ENCODE data around the gene FBL.
"Not testable (repeated sequence)": the region's sequence is repeated elsewhere in the genome, so short reads cannot be mapped to it uniquely, and the experiment has no call there.

The FBL gene

DNA sequence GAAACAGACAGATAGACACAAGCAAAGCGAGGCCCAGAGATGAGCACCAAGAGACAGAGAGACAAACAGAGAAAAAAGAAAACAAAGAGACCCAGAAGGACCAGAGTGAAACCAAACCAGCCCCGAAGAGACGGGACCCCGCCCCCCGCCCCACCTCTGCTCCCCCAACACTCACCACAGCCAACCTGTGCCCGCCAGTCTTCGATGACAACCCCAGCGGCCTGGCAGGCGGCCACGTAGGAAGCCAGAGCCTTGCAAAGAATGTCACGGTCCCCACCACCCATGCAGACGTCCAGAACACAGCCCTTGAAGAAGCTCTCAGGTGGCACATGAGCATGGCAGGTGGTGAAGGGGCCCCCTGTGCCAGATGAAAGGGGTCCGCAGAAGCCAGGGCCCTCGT lies 31.3 kb upstream of the FBL start:
- not testable (repeated sequence) for DNase-seq (ENCODE audit: low read depth in 3 of 3, low spot score in 1 of 3)

DNA sequence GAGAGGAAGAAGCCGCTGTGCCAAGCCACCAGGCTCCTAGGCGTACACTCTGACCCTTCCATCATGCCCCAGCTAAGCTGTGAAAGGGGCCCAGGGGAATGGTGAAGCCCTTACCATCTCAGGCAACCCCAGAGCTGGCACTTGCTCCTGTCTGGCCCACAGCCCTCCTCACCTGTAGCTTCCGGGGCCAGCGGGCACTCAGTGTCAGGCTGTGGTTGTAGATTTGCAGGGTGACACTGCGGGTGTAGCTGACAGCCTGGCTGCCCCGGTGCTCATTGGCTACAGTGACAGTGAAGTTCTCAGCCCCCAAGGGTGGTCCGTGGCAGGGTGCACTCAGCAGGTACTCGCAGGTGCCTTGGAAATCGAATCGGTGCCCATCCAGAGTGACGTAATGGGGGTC lies 30.3 kb upstream of the FBL start:
- DNase-seq (ENCODE audit: low read depth in 3 of 3, low spot score in 1 of 3): not testable (repeated sequence)

DNA sequence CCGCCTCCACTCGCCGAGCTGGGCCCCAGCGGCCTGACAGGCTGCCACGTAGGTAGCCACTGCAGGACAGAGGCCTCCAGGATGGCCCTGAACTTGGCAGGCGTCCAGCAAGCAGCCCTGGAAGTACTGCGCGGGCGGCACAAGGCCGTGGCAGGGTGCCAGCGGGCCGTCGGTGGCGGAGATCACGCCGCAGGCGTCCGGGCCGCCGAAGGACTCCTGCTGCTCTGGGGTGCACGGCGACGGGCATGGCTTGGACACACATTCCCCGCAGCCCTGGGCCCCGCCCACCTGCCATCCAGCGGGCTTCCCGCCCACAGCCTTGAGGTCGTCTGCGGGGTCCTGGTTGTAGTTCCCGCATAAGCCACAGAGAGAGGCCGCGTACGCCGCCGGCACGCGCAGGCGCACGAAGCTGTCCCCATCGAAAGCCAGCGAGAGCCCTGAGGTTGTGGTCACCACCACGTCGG lies 29.3 kb upstream of the FBL start:
- not testable (repeated sequence) for DNase-seq (ENCODE audit: low read depth in 3 of 3, low spot score in 1 of 3)

DNA sequence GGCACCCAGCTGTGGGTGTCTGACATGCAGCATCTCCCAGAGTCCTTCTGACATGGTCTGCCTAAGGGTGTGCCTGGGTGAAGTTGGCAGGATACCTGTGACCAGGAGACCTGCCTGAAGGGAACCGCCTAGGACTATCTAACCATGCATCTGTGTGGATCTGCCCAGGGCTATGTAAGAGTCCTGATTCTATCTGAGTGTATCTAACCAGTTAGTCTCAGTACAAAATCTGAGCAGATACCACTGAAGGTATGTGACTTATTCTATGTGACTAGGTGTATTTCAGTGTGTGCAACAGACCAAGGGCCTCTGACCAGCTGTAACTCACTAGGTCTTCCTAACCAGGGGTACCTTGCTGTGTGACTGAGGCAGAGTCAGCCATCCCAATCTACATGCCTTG lies 28.2 kb upstream of the FBL start:
- no peak for DNase-seq (ENCODE audit: low read depth in 3 of 3, low spot score in 1 of 3)

DNA sequence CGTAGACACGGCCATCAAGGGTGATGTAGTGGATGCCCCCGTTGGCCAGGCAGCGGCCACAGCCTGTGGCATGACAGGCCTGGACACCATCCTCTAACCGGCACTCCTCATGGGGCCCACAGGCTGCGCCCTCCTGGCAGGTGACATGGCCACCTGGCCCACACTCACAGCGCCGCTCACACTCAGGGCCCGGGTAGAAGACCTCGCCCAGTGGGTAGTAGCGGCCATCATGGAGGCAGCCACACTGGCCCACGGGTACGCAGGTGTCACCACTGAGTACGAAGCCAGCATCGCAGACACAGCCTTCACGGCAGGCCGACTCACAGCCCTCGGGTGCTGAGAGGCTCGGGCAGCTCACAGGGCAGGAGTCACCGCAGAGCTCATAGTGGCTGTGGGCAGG lies 27.2 kb upstream of the FBL start:
- no peak for DNase-seq (ENCODE audit: low read depth in 3 of 3, low spot score in 1 of 3)

DNA sequence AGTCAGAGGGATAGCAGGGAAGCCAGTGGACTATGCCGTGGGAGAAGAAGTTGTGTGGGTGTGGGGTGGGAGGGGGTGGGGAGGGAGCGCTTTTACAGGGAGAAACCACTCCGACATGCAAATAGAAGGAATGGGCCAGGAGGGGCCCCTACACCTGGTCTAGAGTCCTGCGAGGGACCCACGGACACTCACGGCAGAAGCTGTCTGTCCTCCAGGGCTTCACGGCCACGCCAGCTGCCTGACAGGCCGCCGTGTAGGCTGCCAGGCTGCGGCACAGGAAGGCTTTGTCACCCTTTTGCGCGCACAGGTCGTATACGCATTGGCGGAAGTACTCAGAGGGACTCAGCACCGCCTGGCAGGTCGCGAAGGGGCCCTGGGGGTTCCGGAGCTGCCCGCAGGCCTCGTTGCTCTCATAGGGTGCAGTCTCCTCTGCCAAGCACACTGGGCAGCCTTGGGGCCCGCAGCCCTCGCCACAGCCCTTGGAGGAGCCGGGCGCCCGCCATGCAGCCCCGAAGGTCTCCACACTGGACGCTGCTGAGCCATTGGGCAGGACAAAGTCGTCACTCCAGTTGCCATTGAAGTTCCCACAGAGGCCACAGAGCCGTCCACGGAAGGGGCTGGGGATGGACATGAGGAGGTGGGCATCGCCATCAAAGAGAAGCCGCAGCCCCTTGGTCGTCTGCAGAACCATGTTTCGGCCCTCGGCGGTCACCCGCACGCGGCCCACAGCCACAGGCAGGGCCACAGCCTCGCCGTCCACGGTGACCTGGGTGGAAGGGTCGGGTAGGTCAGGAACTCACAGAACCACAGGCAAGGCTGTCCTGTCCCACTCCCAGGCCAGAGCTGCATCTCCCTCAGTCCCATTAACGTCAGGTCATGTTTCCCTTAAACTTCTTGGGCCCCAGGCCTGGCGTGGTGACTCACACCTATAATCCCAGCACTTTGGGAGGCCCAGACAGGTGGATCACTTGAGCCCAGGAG lies 26.0 kb upstream of the FBL start:
- no peak for DNase-seq (ENCODE audit: low read depth in 3 of 3, low spot score in 1 of 3)

DNA sequence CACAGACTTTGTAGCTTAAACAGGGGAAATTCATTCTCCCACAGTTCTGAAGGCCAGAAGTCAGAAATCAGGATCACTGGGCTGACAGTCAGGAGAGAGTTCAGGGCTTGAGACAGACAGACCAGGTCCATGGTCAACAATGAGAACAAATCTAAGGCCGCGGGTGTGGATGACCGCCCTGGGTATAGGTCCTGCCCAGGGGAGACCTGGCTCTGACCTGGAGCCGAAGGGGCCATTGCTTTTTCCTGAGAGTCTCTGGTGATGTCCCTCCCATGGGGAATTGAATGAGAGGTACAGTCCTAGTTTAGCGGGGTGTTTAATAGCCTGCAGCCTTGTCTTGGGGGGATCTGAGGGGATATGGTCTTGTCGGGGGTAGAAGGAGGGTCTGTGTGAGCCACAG lies 25.2 kb upstream of the FBL start:
- no peak for DNase-seq (ENCODE audit: low read depth in 3 of 3, low spot score in 1 of 3)

DNA sequence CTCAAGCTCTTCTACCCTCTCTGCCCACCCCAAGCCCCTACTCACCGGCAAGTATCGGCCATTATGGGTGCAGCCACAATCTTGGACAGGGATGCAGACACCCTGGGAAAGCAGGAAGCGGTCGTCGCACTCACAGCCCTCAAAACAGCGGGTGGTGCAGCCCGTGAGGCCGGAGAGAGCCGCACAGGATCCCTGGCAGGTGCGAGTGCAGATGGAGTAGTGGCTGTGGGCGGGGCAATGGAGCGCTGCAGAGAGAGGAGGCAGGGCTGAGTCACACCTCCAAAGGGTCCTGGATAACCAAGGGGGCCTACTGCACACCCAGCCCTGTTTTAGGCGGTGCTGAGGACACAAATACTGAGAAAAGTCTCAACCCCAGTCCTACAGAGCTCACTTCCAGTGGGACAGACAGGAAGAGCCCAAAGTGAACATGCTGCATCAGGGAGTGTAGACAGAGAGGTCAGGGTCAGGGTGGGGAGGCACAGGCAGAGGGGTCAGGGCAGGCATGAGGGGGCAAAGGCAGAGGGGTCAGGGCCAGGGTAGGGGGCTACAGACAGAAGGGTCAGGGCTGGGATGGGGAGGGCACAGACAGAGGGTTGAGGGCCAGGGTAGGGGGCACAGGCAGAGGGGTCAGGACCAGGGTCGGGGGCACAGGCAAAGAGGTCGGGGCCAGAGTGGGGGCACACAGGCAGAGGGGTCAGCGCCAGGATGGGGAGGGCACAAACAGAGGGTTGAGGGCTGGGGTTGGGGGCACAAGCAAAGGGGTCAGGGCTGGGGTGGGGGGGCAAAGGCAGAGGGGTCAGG lies 24.2 kb upstream of the FBL start:
- DNase-seq (ENCODE audit: low read depth in 3 of 3, low spot score in 1 of 3): no peak

DNA sequence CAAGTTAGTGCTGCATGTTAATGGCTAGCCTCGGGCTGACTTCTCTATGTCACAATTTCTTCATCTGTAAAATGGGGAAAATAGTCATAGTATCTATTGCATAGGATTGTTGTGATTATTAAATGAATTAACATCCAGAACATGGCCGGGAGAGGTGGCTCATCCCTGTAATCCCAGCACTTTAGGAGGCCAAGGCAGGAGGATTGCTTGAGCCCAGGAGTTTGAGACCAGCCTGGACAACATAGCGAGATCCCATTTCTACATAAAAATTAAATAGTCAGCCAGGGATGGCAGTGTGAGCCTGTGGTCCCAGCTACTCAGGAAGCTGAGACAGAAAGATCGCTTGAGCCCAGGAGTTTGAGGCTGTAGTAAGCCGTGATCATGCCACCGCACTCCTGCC lies 21.8 kb upstream of the FBL start:
- DNase-seq (ENCODE audit: low read depth in 3 of 3, low spot score in 1 of 3): no peak

DNA sequence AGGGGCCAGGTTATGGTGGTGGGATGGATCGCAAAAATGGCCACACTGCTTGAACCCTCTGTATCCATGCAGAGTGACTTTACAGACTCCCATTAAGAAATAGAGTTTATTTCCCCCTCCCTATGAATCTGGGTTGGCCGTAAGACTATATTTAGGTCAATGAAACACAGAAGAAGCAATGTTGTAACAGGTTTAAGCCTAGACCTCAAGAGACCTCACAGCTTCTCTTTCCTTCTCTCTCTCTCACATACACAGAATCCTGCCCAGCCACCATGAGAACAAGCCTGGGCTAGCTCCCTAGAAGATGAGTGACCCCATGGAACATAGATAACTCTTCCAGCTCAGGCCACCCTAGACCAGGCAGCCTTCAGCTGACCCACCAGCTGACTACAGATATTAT lies 21.0 kb upstream of the FBL start:
- no peak for DNase-seq (ENCODE audit: low read depth in 3 of 3, low spot score in 1 of 3)

DNA sequence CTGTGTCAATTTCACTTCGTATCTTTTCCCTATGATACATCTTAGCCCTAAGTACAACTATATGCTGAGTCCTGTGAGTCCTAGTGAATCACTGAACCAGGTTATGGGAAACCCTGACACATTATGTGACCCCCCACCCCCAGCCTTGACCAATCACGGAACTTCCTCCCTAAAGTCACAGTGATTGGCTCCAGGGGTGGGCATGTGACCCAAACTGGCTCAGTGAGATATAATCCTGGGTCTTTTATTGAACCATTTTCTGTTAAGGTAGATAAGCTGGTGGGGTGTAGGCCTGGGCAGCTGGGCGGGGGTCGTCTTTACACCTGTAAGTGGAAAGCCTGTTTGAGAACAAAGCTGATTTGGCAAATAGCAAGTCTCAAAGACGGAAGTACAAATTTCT lies 19.8 kb upstream of the FBL start:
- no peak for DNase-seq (ENCODE audit: low read depth in 3 of 3, low spot score in 1 of 3)

DNA sequence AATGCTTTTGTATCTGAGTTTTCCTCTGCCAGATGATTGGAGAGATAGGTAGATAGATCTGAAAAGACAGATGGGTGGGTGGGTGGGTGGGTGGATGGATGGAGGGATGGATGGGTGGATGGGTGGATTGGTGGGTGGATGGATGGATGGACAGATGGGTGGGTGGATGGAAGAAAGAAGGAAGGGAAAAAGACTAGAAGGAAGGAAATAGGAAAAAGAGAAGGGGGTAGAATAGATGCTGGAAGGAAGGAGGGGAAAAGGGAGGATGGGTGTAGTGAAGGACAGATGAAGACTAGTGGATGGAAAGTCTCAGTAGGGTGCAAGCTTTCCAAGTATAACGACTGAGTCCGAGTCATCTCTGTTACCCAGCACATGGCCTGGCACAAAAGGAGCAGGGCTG lies 19.0 kb upstream of the FBL start:
- DNase-seq (ENCODE audit: low read depth in 3 of 3, low spot score in 1 of 3): no peak

DNA sequence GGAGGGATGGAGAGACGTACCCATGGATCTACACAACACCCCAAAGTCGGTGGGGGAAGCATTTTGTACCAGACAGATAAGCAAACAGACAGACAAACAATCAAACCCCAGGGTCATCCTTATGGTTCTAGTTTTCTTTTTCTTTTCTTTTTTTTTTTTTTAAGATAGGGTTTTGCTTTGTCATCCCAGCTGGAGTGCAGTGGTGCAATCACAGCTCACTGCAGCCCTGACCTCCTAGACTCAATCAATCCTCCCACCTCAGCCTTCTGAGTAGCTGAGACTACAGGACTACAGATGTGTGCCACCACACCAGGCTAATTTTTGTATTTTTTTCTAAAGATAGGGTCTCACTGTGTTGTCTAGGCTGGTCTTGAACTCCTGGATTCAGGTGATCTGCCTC lies 17.9 kb upstream of the FBL start:
- no peak for DNase-seq (ENCODE audit: low read depth in 3 of 3, low spot score in 1 of 3)

DNA sequence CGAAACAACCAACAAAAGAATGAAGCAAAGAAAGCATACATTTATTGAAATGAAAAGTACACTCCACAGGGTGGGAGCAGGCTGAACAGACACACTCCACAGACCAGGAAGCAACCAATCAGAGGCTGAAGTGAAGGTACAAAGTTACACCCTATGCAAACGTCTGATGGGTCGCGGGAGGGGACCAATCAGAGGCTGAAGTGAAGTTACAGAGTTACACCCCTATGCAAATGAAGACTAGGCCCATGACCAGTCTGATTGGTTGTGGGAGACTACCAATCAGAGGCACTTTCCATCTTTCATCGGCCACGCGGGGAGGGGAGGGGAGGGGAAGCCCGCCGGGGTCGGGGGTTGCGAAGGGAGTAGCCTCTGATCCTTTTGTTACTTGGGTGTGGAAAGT lies 12.4 kb upstream of the FBL start:
- no peak for DNase-seq (ENCODE audit: low read depth in 3 of 3, low spot score in 1 of 3)

DNA sequence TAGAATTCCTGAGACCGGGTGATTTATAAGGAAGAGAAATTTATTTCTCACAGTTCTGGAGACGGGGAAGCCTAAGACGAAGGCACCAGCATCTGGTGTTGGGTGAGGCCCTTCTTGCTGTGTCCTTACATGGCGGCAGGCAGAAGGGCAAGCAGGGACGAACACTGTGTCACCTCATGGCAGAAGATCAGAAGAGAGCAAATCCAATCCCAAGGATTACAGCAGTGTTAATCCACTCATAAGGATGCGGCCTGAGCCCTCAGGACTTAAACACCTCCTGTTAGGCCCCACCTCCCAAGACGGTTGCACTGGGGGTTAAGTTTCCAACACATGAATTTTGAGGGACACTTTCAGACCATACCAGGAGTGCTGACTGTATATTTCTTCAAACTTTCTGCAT lies 6.7 kb upstream of the FBL start:
- no peak for DNase-seq (ENCODE audit: low read depth in 3 of 3, low spot score in 1 of 3)

DNA sequence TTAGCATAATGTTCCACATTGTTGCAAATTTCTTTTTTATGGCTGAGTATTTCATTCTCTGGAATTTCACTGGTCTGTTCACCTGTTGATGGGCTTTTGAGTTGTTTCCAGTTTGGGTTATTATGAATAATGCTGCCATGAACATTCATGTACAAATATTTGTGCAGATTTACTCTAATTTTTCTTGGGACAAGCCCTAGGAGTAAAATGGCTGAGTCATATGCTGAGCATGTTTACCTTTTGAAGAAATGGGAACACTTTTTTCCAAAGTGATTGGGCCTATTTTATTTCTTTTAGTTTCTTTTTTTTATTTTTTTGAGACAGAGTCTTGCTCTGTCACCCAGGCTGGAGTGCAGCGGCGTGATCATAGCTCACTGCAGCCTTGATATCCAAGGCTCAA lies 4.7 kb upstream of the FBL start:
- no peak for DNase-seq (ENCODE audit: low read depth in 3 of 3, low spot score in 1 of 3)

DNA sequence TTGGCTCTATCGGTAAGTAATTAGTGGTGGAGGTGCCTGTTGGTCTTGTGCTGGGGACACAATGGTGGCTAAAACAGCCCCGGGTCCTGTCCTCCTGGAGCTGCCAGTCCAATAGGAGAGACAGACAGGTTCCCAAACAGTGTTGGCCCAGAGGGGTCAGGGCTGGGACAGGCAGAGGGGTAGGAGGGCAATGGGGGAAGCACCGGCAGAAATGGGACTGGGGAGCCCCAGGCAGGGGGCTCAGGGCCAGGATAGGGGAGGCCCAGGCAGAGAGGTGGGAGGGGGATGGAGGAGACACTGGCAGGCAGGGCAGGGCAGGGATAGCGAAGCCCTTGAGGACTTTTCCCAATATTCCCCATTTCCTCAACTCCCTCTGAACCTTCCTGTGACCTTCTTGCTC lies 2.2 kb upstream of the FBL start:
- no peak for DNase-seq (ENCODE audit: low read depth in 3 of 3, low spot score in 1 of 3)

DNA sequence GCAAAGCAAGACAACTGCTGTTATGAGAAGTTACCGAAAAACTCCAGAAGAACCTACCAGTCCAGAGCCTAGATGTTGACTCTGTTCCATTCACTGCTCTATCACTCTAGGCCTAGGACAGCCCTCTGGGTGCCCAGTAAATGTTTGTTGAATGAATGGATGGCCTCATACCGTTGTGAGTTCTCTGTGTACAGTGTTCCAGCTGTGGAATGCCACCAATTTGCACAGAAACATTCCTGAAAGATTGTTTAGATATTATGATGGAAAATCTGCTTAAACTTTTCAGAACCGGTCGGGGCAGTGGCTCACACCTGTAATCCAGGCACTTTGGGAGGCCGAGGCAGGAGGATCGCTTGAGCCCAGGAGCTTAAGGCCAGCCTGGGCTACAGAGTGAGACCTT lies 1.3 kb upstream of the FBL start:
- DNase-seq (ENCODE audit: low read depth in 3 of 3, low spot score in 1 of 3): no peak

DNA sequence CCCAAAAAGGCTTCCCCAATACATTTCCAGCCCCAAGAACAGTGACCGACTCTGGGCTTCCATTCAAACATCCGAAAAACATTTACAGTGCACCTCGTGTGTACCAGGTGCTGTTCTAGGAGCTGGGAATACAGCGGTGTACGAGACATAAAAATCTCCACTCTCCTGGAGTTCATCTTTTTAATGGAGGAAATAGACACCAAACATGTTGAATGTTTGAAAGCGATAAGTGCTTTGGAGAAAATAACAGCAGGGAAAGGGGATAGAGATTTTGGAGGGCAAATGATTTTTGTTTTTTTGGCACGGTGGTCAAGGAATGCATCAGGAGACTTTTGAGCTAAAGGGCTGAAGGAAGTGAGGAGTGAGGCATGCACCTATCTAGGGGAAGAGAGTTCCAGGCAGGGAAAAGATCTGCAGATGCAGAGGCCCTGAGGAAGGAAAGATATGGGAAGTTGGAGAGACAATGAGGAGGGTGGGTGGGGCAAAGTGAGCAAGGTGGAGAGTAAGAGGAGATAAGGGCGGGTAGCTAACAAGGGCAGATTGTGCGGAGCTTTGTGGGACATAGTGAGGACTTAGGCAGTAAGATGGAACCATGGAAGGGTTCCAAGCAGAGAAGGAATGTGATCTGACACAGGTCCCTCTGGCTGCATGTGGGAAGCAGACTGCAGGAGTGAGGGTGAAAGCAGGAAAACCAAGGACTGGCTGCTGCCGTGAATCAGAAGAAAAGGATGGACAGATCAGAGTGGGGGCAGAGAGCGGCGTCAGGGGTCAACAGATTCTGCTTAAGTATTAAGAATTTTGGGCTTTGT lies 703 bp upstream of the FBL start:
- no peak for DNase-seq (ENCODE audit: low read depth in 3 of 3, low spot score in 1 of 3)

DNA sequence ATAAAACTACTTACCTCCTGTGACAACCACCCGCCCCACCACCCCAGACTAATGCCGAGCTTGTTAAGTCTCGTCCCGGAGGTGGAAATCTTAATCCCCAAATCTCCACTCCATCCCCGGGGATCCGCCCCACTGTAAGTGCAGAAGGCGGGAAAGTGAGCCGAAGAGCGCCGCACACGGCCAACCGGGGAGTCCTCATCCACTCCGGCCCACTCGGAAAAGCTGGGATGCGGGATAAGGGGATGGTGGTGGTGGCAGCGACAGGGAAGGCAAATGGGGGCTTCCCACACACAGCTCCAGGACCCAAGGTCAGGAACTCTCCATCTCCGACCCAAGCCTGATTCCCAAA lies 621 bp downstream of the FBL start:
- DNase-seq (ENCODE audit: low read depth in 3 of 3, low spot score in 1 of 3): no peak

DNA sequence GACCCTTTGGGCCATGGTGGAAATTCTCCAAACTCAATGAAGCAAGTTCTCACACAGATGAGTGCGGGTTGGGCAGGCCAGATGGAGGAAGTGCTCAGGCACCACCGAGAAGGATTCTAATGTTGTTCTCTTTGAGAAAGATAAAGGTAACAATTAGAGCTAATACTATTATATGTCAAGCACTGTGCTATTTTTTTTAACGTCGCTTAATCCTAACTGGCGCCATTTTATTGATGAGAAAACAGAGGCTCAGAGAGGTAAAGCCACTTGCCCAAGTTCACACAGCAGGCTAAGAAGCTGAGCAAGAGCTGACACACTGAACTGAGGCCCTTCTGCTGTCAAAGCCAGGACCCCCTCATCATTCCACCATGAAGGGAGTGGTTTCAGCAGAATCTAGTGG lies 1.0 kb downstream of the FBL start:
- DNase-seq (ENCODE audit: low read depth in 3 of 3, low spot score in 1 of 3): no peak

Measured in stimulated activated CD4-positive, alpha-beta T cell treated with anti-CD3 and anti-CD28 coated beads, TNF-alpha, amount 100 ng/mL, for 1 hour (primary cell).